SU-DHL-6 (cell line): Measurements from ENCODE around the gene KLHL17.

ENCODE experiments used
- H2AFZ ChIP-seq: fragments of 200-600 bp; sonication (generic); 2 replicates; pipeline ENCODE4 v1.6.1; 2014; ENCODE audit warnings: low read depth, mild to moderate bottlenecking, moderate library complexity, mixed read lengths, antibody characterized with exemption, low read length; ENCODE audit not compliant: severe bottlenecking
- H3F3A ChIP-seq: fragments of 200-600 bp; shearing (Covaris generic); 2 replicates; pipeline ENCODE4 v1.6.0; 2016; ENCODE audit warnings: antibody characterized with exemption, mild to moderate bottlenecking; ENCODE audit not compliant: insufficient read depth
- H3K27ac ChIP-seq: fragments of 200-600 bp; sonication (generic); 2 replicates; pipeline ENCODE4 v1.5.1; 2016; ENCODE audit warnings: low read depth, mild to moderate bottlenecking, low read length, moderate library complexity, mixed read lengths
- H3K27me3 ChIP-seq: fragments of 200-600 bp; sonication (generic), shearing (Covaris generic); 2 replicates; pipeline ENCODE4 v1.6.0; 2014; ENCODE audit warnings: mild to moderate bottlenecking, low read length
- H3K36me3 ChIP-seq: fragments of 200-600 bp; sonication (generic); 2 replicates; pipeline ENCODE4 v1.6.1; 2014; ENCODE audit warnings: mild to moderate bottlenecking, low read length, mixed read lengths
- H3K4me2 ChIP-seq: fragments of 300-600, 200-600 bp; shearing (Covaris generic), sonication (generic); 2 replicates; pipeline ENCODE4 v1.6.0; 2014; ENCODE audit warnings: low read length, low read depth, mild to moderate bottlenecking; ENCODE audit not compliant: poor library complexity, severe bottlenecking
- H3K4me3 ChIP-seq: fragments of 200-600 bp; sonication (generic); 2 replicates; pipeline ENCODE4 v1.5.1; 2014; ENCODE audit warnings: antibody characterized with exemption, low read length, mild to moderate bottlenecking, mixed read lengths; ENCODE audit not compliant: insufficient read depth, poor library complexity, severe bottlenecking
- H3K79me2 ChIP-seq: fragments of 200-600 bp; sonication (generic); 2 replicates; pipeline ENCODE4 v1.6.1; 2014; ENCODE audit warnings: mild to moderate bottlenecking, low read length, moderate library complexity; ENCODE audit not compliant: insufficient read depth
- H3K9ac ChIP-seq: fragments of 200-600 bp; sonication (generic); 2 replicates; pipeline ENCODE4 v1.7.0; 2014; ENCODE audit warnings: mild to moderate bottlenecking, low read length
- H3K9me2 ChIP-seq: fragments of 200-600 bp; sonication (generic); replicated peaks from 2 replicates; pipeline ENCODE4 v1.6.1; 2014; ENCODE audit warnings: low read length; ENCODE audit not compliant: insufficient read depth
- H3K9me3 ChIP-seq: fragments of 200-600 bp; sonication (generic); 2 replicates; pipeline ENCODE4 v1.6.1; 2014; ENCODE audit warnings: low read length, mixed read lengths; ENCODE audit not compliant: insufficient read depth
- H4K20me1 ChIP-seq: fragments of 200-600 bp; sonication (generic); 2 replicates; pipeline ENCODE4 v1.6.1; 2014; ENCODE audit warnings: low read depth, mild to moderate bottlenecking, antibody characterized with exemption, low read length, moderate library complexity, mixed read lengths
- CTCF ChIP-seq: fragments of 200-600 bp; sonication (generic); IDR thresholded peaks from one replicate; pipeline ENCODE4 v1.5.1; 2017; ENCODE audit warnings: antibody characterized with exemption, mild to moderate bottlenecking, low read length, moderate library complexity; ENCODE audit not compliant: insufficient read depth, poor library complexity, severe bottlenecking
- EZH2phosphoT487 ChIP-seq: fragments of 200-600 bp; sonication (generic), shearing (Covaris generic); conservative IDR thresholded peaks from 2 replicates; pipeline ENCODE4 v1.6.1; 2018; ENCODE audit warnings: mild to moderate bottlenecking, antibody characterized with exemption, low read length, moderate library complexity, mixed read lengths

The KLHL17 gene

GRCh38 chr1:978069-978834 is 17.9 kb downstream of the KLHL17 start:
- no peaks in the 10 kb centered on the region for H3K9me3 ChIP-seq
- H3K36me3 ChIP-seq: no peaks in the 10 kb centered on the region
- H3K79me2 ChIP-seq: no peaks in the 10 kb centered on the region
- TF ChIP-seq CTCF (no peak), EZH2phosphoT487 (no peak)
- H4K20me1 ChIP-seq: no peaks in the 10 kb centered on the region
- H3K9me2 ChIP-seq: no peaks in the 10 kb centered on the region
- H3K4me3 ChIP-seq: no peak overlapping the region
- no peaks in the 10 kb centered on the region for H3K27me3 ChIP-seq
- no peak overlapping the region for H3K27ac ChIP-seq
- H2AFZ ChIP-seq: no peak overlapping the region
- no peaks in the 10 kb centered on the region for H3F3A ChIP-seq
- no peak overlapping the region for H3K4me2 ChIP-seq
- no peak overlapping the region for H3K9ac ChIP-seq

GRCh38 chr1:978835-979743 is 18.7 kb downstream of the KLHL17 start:
- H4K20me1 ChIP-seq: no peaks in the 10 kb centered on the region
- no peak overlapping the region for H2AFZ ChIP-seq
- no peaks in the 10 kb centered on the region for H3K36me3 ChIP-seq
- no peak overlapping the region for H3K4me3 ChIP-seq
- no peaks in the 10 kb centered on the region for H3K79me2 ChIP-seq
- H3K9me3 ChIP-seq: no peaks in the 10 kb centered on the region
- no peak overlapping the region for H3K27ac ChIP-seq
- no peak overlapping the region for H3K4me2 ChIP-seq
- no peaks in the 10 kb centered on the region for H3F3A ChIP-seq
- TF ChIP-seq EZH2phosphoT487: no peak
- TF ChIP-seq CTCF: no peak
- H3K27me3 ChIP-seq: no peaks in the 10 kb centered on the region
- no peaks in the 10 kb centered on the region for H3K9me2 ChIP-seq
- no peak overlapping the region for H3K9ac ChIP-seq

GRCh38 chr1:979744-980072 is 19.3 kb downstream of the KLHL17 start:
- no peaks in the 10 kb centered on the region for H3K79me2 ChIP-seq
- no peaks in the 10 kb centered on the region for H3K27me3 ChIP-seq

More at GRCh38 chr1:979744-980072, 19.3 kb downstream of the KLHL17 start:
- Histone ChIP-seq H2AFZ (no peak overlapping the region), H3K9ac (no peak overlapping the region), H3K9me3 (no peaks in the 10 kb centered on the region), H3K4me2 (no peak overlapping the region), H3K27ac (no peak overlapping the region), H3K9me2 (no peaks in the 10 kb centered on the region), H3F3A (no peaks in the 10 kb centered on the region), H3K36me3 (no peaks in the 10 kb centered on the region), H3K4me3 (no peak overlapping the region), H4K20me1 (no peaks in the 10 kb centered on the region)
- TF ChIP-seq CTCF (no peak), EZH2phosphoT487 (no peak)
